OCI-LY7 (cell line): Measurements from ENCODE around the gene GBGT1. TPM values are rescaled to one million over a fixed set of nuclear protein-coding genes. Genes with fewer than 3 reads are reported as not detected.

Source experiments
- BruUV-seq: library from RNA; stranded (reverse); fragments of 400-500 nt; replicated peaks from 2 replicates; lab custom pipeline; 2021; lab: Mats Ljungman, UMichigan
- CTCF ChIA-PET: fragments of 300-600 bp; sonication (Branson Sonifier 250); formaldehyde crosslinking; loops from one replicate; lab custom pipeline; 2022; ENCODE audit warnings: antibody characterized with exemption; ENCODE audit not compliant: unreplicated experiment; lab: Charles Lee
- POLR2A ChIA-PET: fragments of 300-600 bp; sonication (Branson Sonifier 250); formaldehyde crosslinking; loops from one replicate; lab custom pipeline; 2022; ENCODE audit warnings: antibody characterized with exemption; lab: Charles Lee
- DNase-seq: peaks from one replicate; pipeline ENCODE4 v3.0.0-alpha.2; 2015; ENCODE audit warnings: low spot score
- H2AFZ ChIP-seq: fragments of 200-600 bp; sonication (generic), shearing (Covaris generic); 2 replicates; pipeline ENCODE4 v1.6.1; 2014; ENCODE audit warnings: mild to moderate bottlenecking, antibody characterized with exemption, low read length, moderate library complexity
- H3K27ac ChIP-seq: fragments of 200-600 bp; sonication (generic); 2 replicates; pipeline ENCODE4 v1.5.1; 2014; ENCODE audit warnings: mixed run types, low read depth, mild to moderate bottlenecking, moderate library complexity, low read length, inconsistent platforms; ENCODE audit not compliant: poor library complexity, severe bottlenecking
- H3K36me3 ChIP-seq: fragments of 200-600 bp; sonication (generic); 2 replicates; pipeline ENCODE4 v1.6.1; 2014; ENCODE audit warnings: mild to moderate bottlenecking, antibody characterized with exemption, low read length, moderate library complexity, mixed read lengths; ENCODE audit not compliant: insufficient read depth
- H3K4me1 ChIP-seq: fragments of 200-600 bp; sonication (generic); 2 replicates; pipeline ENCODE4 v1.5.1; 2014; ENCODE audit warnings: mild to moderate bottlenecking, low read length; ENCODE audit not compliant: insufficient read depth, poor library complexity, severe bottlenecking
- H3K4me2 ChIP-seq: fragments of 200-600 bp; sonication (generic); 2 replicates; pipeline ENCODE4 v1.6.1; 2014; ENCODE audit warnings: mild to moderate bottlenecking, low read length
- H3K4me3 ChIP-seq: fragments of 200-600 bp; sonication (generic); 2 replicates; pipeline ENCODE4 v1.5.1; 2014; ENCODE audit warnings: mild to moderate bottlenecking, low read depth, low read length; ENCODE audit not compliant: poor library complexity, severe bottlenecking
- H3K79me2 ChIP-seq: fragments of 200-600 bp; sonication (generic); 2 replicates; pipeline ENCODE4 v1.6.1; 2016; ENCODE audit warnings: low read depth, mild to moderate bottlenecking, low read length, moderate library complexity, mixed read lengths; ENCODE audit not compliant: insufficient read depth
- H3K9me2 ChIP-seq: fragments of 200-600 bp; sonication (generic); 2 replicates; pipeline ENCODE4 v1.6.1; 2016; ENCODE audit warnings: mild to moderate bottlenecking, low read length, mixed read lengths; ENCODE audit not compliant: insufficient read depth
- H3K9me3 ChIP-seq: fragments of 200-600 bp; sonication (generic); 2 replicates; pipeline ENCODE4 v1.6.1; 2014; ENCODE audit warnings: mild to moderate bottlenecking, mixed run types, low read length, mixed read lengths
- H4K20me1 ChIP-seq: fragments of 200-600 bp; sonication (generic); 2 replicates; pipeline ENCODE4 v1.6.1; 2014; ENCODE audit warnings: mild to moderate bottlenecking, antibody characterized with exemption, low read length, moderate library complexity, mixed read lengths; ENCODE audit not compliant: insufficient read depth
- CTCF ChIP-seq: fragments of 200-600 bp; sonication (generic); conservative IDR thresholded peaks from 2 replicates; pipeline ENCODE4 v1.5.1; 2014; ENCODE audit warnings: mild to moderate bottlenecking, antibody characterized with exemption, low read length, moderate library complexity, mixed read lengths
- EZH2phosphoT487 ChIP-seq: fragments of 200-600 bp; sonication (generic); IDR thresholded peaks from 2 replicates; pipeline ENCODE4 v1.6.1; 2018; ENCODE audit warnings: low read depth, borderline replicate concordance, mild to moderate bottlenecking, mixed run types, antibody characterized with exemption, low read length, moderate library complexity, mixed read lengths
- intact Hi-C: fragments of 100-400 bp; cut with micrococcal nuclease; formaldehyde crosslinking; loops from one replicate; pipeline ENCODE4 v1.10.0; 2022; ENCODE audit not compliant: unreplicated experiment
- total RNA-seq, 2 experiments: library from RNA; depleted of rRNA in 1 of 2; stranded (reverse); fragments of >200 nt in 1 of 2; shearing (Covaris generic) in 1 of 2; gene quantifications; 2 replicates each; pipeline ENCODE4 v1.2.3, GENCODE V29; 2014 to 2022

Gene GBGT1
- total RNA-seq, 2 experiments from 2014 or later: 2.1 to 5.9 TPM

- Histone ChIP-seq H4K20me1 (no peaks in the 10 kb centered on the region), H3K36me3 (no peaks in the 10 kb centered on the region), H3K4me2 (no peak overlapping the region), H3K79me2 (no peaks in the 10 kb centered on the region), H3K9me2 (no peaks in the 10 kb centered on the region), H3K9me3 (no peaks in the 10 kb centered on the region), H3K4me3 (no peak overlapping the region), H3K4me1 (no peaks in the 10 kb centered on the region), H2AFZ (no peak overlapping the region), H3K27ac (no peak overlapping the region)
- TF ChIP-seq CTCF: no peak
- TF ChIP-seq EZH2phosphoT487: no peak
- BruUV-seq: no TSS peak
- CTCF ChIA-PET: no interaction called here
- DNase-seq: no peak
- intact Hi-C loops: no loop called here
- POLR2A ChIA-PET: no interaction called here
Observed at GRCh38 chr9:133202688-133203453, 39.2 kb upstream of the GBGT1 start.

GRCh38 chr9:133202145-133202513 is 38.4 kb upstream of the GBGT1 start:
- no peak for DNase-seq
- TF ChIP-seq EZH2phosphoT487 (no peak), CTCF (no peak)
- no TSS peak for BruUV-seq
- Histone ChIP-seq H3K79me2 (no peaks in the 10 kb centered on the region), H2AFZ (no peak overlapping the region), H3K4me1 (no peaks in the 10 kb centered on the region), H3K36me3 (no peaks in the 10 kb centered on the region), H3K4me2 (no peak overlapping the region), H3K4me3 (no peak overlapping the region), H3K9me3 (no peaks in the 10 kb centered on the region), H4K20me1 (no peaks in the 10 kb centered on the region), H3K27ac (no peak overlapping the region), H3K9me2 (no peaks in the 10 kb centered on the region)
- ChIA-PET POLR2A (no interaction called here), CTCF (no interaction called here)
- intact Hi-C loops: no loop called here

- Histone ChIP-seq H3K27ac (no peak overlapping the region), H3K9me2 (no peaks in the 10 kb centered on the region), H3K4me3 (no peak overlapping the region), H3K79me2 (no peaks in the 10 kb centered on the region), H3K4me1 (no peaks in the 10 kb centered on the region), H3K9me3 (no peaks in the 10 kb centered on the region), H2AFZ (no peak overlapping the region), H3K4me2 (no peak overlapping the region), H4K20me1 (no peaks in the 10 kb centered on the region), H3K36me3 (no peaks in the 10 kb centered on the region)
- intact Hi-C loops: no loop called here
- no TSS peak for BruUV-seq
- POLR2A ChIA-PET: no interaction called here
- CTCF ChIA-PET: no interaction called here
- DNase-seq: no peak
- TF ChIP-seq EZH2phosphoT487: no peak
- no peak for TF ChIP-seq CTCF
Observed at GRCh38 chr9:133201424-133202144, 37.9 kb upstream of the GBGT1 start.
